Measurements from ENCODE around the gene GCLM.
"Not testable (repeated sequence)": the region's sequence is repeated elsewhere in the genome, so short reads cannot be mapped to it uniquely, and the experiment has no call there.

The GCLM gene
- total RNA-seq: 40.1 to 50.2 reads per million in 2 donors

- peak; percentile 89 for DNase-seq
Observed at GRCh38 chr1:93909146-93910050, at the start of gene GCLM. Gene GCLM, minus strand, starts transcription at chr1:93909430. Its CDS starts 267 bp downstream, at chr1:93909163.

GRCh38 chr1:93958726-93959100 is 49.5 kb upstream of the GCLM start:
- DNase-seq: no peak

DNA sequence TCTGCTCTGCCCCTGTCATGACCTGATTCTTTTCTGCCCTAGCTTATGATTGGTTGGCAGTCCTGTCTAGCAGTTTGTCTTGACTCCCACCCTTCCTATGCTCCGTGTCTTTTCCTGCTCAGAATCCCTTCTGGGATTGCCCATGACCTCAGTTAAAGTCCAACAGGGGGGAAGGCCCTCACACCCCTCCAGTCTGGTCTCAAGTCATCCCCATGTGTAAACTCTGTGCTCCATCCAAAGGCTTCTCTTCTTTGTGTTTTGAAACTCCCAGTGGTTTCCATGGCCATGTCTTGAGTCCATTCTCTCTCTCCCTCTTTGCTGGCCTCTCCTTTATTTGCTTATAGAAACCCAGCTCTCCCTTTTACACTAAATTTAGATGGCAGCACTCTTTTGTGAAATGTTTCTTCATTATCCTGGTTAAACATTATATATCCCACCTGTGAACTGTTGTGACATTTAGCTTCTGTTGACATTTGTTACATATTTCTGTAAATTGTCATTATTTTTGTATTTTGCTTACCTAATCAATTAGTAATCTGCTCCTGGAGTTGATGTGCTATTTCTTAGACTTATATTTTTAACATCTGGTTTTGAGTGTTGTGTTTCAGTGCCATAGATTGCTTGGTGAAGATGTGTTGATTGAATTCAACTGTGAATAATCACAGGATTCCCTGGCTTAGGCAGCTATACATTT is 48.9 kb upstream of the GCLM start:
- DNase-seq: no peak

DNA sequence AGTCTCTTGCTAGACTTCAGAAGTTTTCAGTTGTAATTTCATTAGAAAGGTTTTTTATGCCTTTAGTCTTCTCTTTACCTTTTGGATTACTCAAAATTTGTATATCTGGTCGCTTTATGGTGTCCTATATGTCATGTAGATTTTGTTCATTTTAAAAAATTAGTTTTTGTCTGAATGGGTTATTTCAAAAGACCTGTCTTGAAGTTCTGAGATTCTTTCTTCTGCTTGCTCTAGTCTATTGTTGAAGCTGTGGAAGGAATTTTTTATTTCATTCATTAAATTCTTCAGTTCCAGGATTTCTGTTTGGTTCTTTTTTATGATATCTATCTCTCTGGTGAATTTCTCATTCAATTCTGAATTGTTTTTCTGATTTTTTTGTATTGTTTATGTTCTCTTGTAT is 46.5 kb upstream of the GCLM start:
- no peak for DNase-seq

DNA sequence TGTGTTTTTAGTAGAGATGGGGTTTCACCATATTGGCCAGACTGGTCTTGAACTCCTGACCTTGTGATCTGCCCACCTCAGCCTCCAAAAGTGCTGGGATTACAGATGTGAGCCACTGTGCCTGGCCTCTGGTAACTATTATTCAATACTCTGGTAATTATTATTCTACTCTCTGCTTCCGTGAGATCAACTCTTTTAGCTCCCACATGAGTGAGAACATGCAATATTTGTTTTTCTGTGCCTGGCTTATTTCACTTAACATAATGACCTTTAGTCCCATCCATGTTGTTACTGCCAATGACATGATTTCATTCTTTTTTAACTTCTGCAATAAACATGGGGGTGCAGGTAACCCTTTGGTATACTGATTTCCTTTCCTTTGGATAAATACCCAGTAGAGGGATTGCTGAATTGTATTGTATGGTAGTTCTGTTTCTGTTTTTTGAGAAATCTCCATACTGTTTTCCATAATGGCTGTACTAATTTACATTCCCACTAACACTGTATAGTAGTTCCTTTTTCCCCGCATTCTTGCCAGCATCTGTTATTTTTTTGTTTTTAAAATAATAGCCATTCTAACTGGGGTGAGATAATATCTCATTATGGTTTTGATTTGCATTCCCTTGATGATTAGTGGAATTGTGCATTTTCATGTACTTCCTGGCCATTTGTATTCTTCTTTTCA is 37.9 kb upstream of the GCLM start:
- DNase-seq: not testable (repeated sequence)

DNA sequence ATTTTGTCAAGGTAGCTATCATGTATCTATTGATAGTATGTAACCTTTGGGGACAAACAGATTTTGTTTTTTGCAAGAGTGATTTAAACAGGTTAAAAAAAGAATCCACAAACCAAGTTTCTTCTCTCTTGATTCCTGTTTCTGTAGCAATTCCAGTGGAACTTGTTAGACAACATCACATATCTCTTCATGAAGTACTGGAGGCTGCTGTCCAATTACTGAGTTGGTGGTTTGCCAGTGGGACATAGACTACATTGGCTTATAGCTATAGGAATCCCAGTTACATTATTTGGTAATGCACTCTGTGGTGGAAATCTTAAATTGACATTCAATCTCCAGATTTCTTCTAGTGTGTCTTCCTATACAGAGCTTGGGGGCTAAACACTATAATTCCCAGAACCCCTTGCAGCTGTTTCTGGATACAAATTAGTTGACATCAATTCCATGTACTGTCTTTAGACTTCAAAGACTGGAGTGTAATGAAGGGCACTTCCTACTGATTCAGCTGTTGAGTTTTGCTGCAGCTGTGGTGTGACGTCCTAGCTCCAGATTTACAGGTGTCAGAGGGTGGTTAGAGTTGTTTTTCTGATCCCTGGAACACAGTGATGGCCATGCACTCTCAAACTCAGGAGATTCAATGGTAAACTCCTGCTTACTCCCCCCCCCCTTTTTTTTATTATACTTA is 29.4 kb upstream of the GCLM start:
- no peak for DNase-seq

- no peak for DNase-seq
Observed at GRCh38 chr1:93937997-93938396, 28.8 kb upstream of the GCLM start.

DNA sequence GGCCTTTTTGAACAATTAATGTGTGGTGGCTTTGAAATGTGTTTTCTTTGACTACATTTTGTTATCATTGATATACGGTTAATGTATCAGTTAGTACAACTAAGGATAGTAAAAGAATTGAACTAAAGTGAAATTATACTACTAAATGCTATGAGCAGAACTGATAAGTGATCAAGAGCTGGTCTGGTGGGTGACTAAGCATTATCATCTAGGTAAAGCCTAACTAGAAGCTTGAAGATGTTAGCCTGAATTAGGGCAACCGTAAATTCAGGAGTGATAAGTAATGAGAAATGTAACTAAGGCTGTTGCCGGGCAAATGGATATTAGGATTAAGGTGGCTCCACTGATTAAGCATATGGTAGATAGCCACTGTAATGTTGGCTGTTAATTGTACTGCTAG is 16.0 kb upstream of the GCLM start:
- no peak for DNase-seq

GRCh38 chr1:93919780-93920179 is 10.6 kb upstream of the GCLM start:
- no peak for DNase-seq

DNA sequence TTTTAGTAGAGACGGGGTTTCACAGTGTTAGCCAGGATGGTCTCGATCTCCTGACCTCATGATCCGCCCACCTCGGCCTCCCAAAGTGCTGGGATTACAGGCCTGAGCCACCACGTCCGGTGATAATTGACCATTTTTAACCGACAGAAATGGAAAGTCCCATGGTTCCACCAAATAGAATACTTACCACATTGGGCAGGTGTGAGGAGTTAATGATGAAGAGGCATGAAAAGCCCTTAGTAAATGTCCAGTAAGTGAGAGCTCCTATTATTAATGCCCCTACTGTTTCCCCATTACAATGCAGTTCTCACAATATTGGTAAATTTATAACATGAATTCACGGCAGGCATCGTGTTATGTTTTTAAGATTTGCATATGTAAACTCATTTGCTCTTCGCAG is 8.1 kb upstream of the GCLM start:
- no peak for DNase-seq

DNA sequence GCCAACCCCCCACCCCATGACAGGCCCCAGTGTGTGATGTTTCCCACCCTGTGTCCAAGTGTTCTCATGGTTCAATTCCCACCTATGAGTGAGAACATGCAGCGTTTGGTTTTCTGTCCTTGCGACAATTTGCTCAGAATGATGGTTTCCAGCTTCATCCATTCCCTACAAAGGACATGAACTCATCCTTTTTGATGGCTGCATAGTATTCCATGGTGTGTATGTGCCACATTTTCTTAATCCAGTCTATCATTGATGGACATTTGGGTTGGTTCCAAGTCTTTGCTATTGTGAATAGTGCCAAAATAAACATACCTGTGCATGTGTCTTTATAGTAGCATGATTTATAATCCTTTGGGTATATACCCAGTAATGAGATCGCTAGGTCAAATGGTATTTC is 1.6 kb upstream of the GCLM start:
- not testable (repeated sequence) for DNase-seq

DNA sequence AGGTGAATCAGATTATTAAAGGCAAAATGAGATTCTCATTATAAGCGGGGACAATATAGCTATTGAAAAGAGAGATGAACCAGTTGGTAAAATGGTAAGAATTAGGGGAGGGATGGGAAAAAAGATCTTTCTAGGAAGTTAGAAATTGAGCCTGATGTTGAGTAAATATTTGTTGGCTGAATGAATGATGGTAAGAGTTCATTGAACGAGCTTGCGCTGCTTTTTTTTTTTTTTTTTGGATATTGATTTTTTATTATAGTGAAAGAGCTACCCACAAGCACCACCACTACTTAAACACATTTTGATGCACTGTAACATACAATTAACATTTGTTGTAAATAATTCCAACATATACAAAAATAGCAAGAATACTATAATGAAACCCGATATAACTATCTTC is 1.1 kb upstream of the GCLM start:
- DNase-seq: no peak

- peak; percentile 46 for DNase-seq
Observed at GRCh38 chr1:93908394-93909145, 660 bp downstream of the GCLM start.

DNA sequence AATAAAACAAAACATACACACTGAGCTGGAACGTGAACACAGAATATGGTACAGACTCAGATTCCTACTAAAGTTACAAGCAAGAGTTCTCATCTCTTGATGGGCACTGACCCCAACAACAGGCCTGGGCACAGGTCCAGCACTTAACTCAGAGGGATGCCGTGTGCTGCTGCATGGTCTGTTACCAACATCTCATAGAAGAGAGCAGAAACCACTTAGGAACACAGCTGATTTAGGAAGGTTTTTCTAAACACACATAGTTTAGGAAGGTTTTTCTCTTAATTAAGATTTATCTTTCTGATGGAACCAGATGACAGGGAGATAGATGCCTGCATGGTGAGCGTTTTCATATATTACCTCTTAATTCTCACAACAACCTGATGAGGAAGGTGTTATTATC is 1.5 kb downstream of the GCLM start:
- DNase-seq: no peak

- no peak for DNase-seq
Observed at GRCh38 chr1:93906480-93906879, 2.8 kb downstream of the GCLM start.

DNA sequence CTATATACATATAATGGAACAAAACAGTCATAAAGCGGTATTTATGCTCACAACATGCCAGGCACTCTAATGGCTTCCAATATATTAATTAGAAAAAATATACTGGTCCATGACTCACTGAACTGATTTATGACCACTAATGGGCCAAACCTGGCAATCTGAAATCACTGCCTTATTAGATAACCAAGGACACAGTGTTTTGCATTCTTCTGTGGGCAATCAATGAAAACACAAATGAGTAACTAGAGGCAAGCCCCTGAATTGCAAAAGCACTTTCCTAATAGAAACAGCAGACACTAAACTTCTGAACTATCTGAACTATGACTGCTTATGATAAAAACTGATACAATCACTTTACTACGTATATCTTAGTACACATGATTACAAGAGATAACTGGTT is 3.5 kb downstream of the GCLM start:
- DNase-seq: no peak

DNA sequence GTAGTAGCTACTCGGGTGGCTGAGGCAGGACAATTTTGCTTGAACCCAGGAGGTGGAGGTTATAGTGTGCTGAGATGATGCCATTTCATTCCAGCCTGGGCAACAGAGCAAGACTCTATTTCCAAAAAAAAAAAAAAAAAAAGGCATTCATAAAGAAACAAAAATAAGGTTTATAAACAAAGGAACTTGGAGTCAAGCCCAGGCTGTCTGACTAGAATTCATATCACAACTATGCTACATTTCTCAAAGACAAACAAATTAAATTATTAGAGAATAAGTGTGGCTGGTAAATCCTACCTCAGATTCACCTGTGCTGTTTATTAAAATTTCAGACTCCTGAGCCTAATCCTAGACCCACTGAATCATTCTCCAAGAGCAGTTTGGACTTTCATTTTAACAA is 4.2 kb downstream of the GCLM start:
- DNase-seq: no peak

DNA sequence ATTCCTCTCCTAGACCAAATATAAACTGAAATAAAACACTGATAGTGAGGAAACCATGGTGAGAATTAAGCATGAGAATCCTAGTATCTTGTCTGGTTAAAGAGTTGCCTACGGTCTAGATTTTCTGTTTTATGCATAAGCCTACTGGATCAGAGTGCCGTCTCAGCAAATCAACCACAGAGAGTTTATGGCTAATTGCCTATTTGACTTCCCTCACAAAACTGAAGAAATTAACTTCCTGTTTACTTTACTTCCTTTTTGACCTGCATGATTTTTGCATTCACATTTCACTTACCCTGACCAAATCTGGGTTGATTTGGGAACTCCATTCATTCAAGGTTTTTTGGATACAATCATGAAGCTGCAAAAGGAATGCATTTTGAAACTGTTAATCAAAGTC is 5.0 kb downstream of the GCLM start:
- DNase-seq: no peak

GRCh38 chr1:93900723-93901504 is 8.3 kb downstream of the GCLM start:
- no peak for DNase-seq

DNA sequence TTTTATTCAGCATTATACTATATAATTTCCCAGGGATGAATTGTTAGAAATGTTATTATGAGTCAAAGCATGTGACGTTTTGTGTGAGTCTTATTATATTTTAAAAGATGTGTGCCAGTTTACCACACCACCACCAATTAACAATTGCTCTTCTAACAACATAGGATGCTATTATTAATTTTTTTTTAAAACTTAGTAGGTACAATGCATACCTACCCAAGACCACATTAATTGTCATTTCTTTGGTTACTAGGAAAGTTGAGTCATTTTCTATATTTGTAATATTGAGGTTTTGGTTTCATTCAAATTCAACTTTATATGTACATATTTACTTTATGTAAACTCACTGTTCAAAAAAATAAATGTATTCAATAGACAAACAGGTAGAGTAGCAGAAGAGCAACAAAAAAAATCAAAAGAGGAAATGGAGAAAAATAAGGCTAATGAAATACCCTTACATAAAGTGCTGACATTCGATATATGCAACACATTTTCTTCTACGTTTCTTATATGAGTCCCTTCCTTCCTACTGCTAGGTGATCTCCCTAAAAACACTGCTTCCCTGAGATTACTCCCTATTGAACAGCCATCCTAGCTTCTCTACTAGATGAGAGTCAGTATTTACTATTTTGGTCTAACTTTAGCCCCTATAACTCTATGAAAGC is 9.6 kb downstream of the GCLM start:
- DNase-seq: no peak

- no peak for DNase-seq
Observed at GRCh38 chr1:93888900-93889299, 20.3 kb downstream of the GCLM start.
